ENCODE measurements around the gene IPP.
A peak's percentile ranks its signal among the peaks of the same experiment; 100 is the strongest.
"Not testable (repeated sequence)": the region's sequence is repeated elsewhere in the genome, so short reads cannot be mapped to it uniquely, and the experiment has no call there.

Gene IPP

GRCh38 chr1:45687014-45687753 lies 63.3 kb downstream of the IPP start:
- DNase-seq = peak; percentile 99
- in situ Hi-C loops (cut with MboI; ENCODE audit: low pct_unique_long_range_greater_than_20kb, low sequenced_read_pairs) = no loop called here

GRCh38 chr1:45686288-45687013 lies 64.0 kb downstream of the IPP start, which contains the start of gene GPBP1L1:
Gene GPBP1L1 (minus strand): TSS chr1:45686533. CDS start chr1:45659087, 27,446 bp downstream.
- peak; percentile 97 for DNase-seq
- in situ Hi-C loops (cut with MboI; ENCODE audit: low pct_unique_long_range_greater_than_20kb, low sequenced_read_pairs) = no loop called here

GRCh38 chr1:45686015-45686287 lies 64.5 kb downstream of the IPP start:
- no peak for DNase-seq
- in situ Hi-C loops (cut with MboI; ENCODE audit: low pct_unique_long_range_greater_than_20kb, low sequenced_read_pairs) = no loop called here

GRCh38 chr1:45685308-45686014 lies 65.0 kb downstream of the IPP start:
- peak; percentile 51 for DNase-seq
- in situ Hi-C loops (cut with MboI; ENCODE audit: low pct_unique_long_range_greater_than_20kb, low sequenced_read_pairs) = no loop called here

- in situ Hi-C loops (cut with MboI; ENCODE audit: low pct_unique_long_range_greater_than_20kb, low sequenced_read_pairs) = no loop called here
- no peak for DNase-seq
These were observed 66.1 kb downstream of the IPP start for GRCh38 chr1:45684402-45684801.

GRCh38 chr1:45682942-45683341 lies 67.5 kb downstream of the IPP start:
- DNase-seq = no peak
- in situ Hi-C loops (cut with MboI; ENCODE audit: low pct_unique_long_range_greater_than_20kb, low sequenced_read_pairs) = no loop called here

GRCh38 chr1:45679123-45679522 lies 71.3 kb downstream of the IPP start:
- in situ Hi-C loops (cut with MboI; ENCODE audit: low pct_unique_long_range_greater_than_20kb, low sequenced_read_pairs) = no loop called here
- no peak for DNase-seq

- in situ Hi-C loops (cut with MboI; ENCODE audit: low pct_unique_long_range_greater_than_20kb, low sequenced_read_pairs) = no loop called here
- no peak for DNase-seq
These were observed 72.0 kb downstream of the IPP start for GRCh38 chr1:45678489-45678888.

- in situ Hi-C loops (cut with MboI; ENCODE audit: low pct_unique_long_range_greater_than_20kb, low sequenced_read_pairs) = no loop called here
- DNase-seq = no peak
These were observed 72.7 kb downstream of the IPP start for GRCh38 chr1:45677751-45678245.

- in situ Hi-C loops (cut with MboI; ENCODE audit: low pct_unique_long_range_greater_than_20kb, low sequenced_read_pairs); DNase-seq: not testable (repeated sequence)
These were observed 73.9 kb downstream of the IPP start for GRCh38 chr1:45676553-45676952.

GRCh38 chr1:45674478-45674877 lies 76.0 kb downstream of the IPP start:
- no peak for DNase-seq
- in situ Hi-C loops (cut with MboI; ENCODE audit: low pct_unique_long_range_greater_than_20kb, low sequenced_read_pairs) = no loop called here

GRCh38 chr1:45673956-45674355 lies 76.5 kb downstream of the IPP start:
- in situ Hi-C loops (cut with MboI; ENCODE audit: low pct_unique_long_range_greater_than_20kb, low sequenced_read_pairs) = no loop called here
- DNase-seq = no peak

GRCh38 chr1:45669859-45670655 lies 80.4 kb downstream of the IPP start:
- in situ Hi-C loops (cut with MboI; ENCODE audit: low pct_unique_long_range_greater_than_20kb, low sequenced_read_pairs) = no loop called here
- DNase-seq = no peak

- DNase-seq = no peak
- in situ Hi-C loops (cut with MboI; ENCODE audit: low pct_unique_long_range_greater_than_20kb, low sequenced_read_pairs) = no loop called here
These were observed 81.1 kb downstream of the IPP start for GRCh38 chr1:45669379-45669778.

GRCh38 chr1:45668526-45668925 lies 81.9 kb downstream of the IPP start:
- no peak for DNase-seq
- in situ Hi-C loops (cut with MboI; ENCODE audit: low pct_unique_long_range_greater_than_20kb, low sequenced_read_pairs) = no loop called here

GRCh38 chr1:45667321-45668111 lies 82.9 kb downstream of the IPP start:
- no peak for DNase-seq
- in situ Hi-C loops (cut with MboI; ENCODE audit: low pct_unique_long_range_greater_than_20kb, low sequenced_read_pairs) = no loop called here

GRCh38 chr1:45666836-45667235 lies 83.6 kb downstream of the IPP start:
- no peak for DNase-seq
- in situ Hi-C loops (cut with MboI; ENCODE audit: low pct_unique_long_range_greater_than_20kb, low sequenced_read_pairs) = no loop called here

- DNase-seq = no peak
- in situ Hi-C loops (cut with MboI; ENCODE audit: low pct_unique_long_range_greater_than_20kb, low sequenced_read_pairs) = no loop called here
These were observed 90.1 kb downstream of the IPP start for GRCh38 chr1:45660336-45660735.

- in situ Hi-C loops (cut with MboI; ENCODE audit: low pct_unique_long_range_greater_than_20kb, low sequenced_read_pairs) = no loop called here
- no peak for DNase-seq
These were observed 91.2 kb downstream of the IPP start for GRCh38 chr1:45659222-45659621.

Data from KBM-7 (cell line).